Endothelial cell of umbilical vein (primary cell): Measurements from ENCODE around the gene MARCHF9. TPM values are rescaled to one million over a fixed set of nuclear protein-coding genes. Genes with fewer than 3 reads are reported as not detected.

ENCODE experiments used
- BruUV-seq: library from RNA; stranded (reverse); fragments of 400-500 nt; replicated peaks from 2 replicates; lab custom pipeline; 2021; lab: Mats Ljungman, UMichigan
- CTCF ChIA-PET: fragments of 300-600, 350-600 bp; sonication (Branson Sonifier 250); formaldehyde crosslinking; loops from one replicate; lab custom pipeline; 2021; ENCODE audit warnings: antibody characterized with exemption, inconsistent platforms; lab: Charles Lee
- POLR2A ChIA-PET: fragments of 300-600, 350-600 bp; sonication (Branson Sonifier 250); formaldehyde crosslinking; loops from one replicate; lab custom pipeline; 2021; ENCODE audit warnings: antibody characterized with exemption, inconsistent platforms; lab: Charles Lee
- DNase-seq: peaks from one replicate; pipeline ENCODE4 v3.0.0-alpha.2; 2011; ENCODE audit warnings: low read depth, low spot score
- FAIRE-seq: peaks from 2 replicates; lab custom pipeline; 2011; peaks lifted over from hg19 to GRCh38; lab: Jason Lieb, UNC
- H2AFZ ChIP-seq: 2 replicates; pipeline ENCODE4 v1.6.0; 2012; ENCODE audit warnings: low read depth, low read length, control low read depth, inconsistent platforms
- H3K27ac ChIP-seq: 2 replicates; pipeline ENCODE4 v1.5.1; 2011; ENCODE audit warnings: low read depth, mild to moderate bottlenecking, control low read depth, low read length, moderate library complexity; ENCODE audit not compliant: insufficient read depth
- H3K27me3 ChIP-seq, 2 experiments: 2 replicates each; pipeline versions ENCODE4 v1.6.0 to v1.6.1; 2011; ENCODE audit warnings: low read length in 2 of 2, mixed read lengths in 1 of 2; ENCODE audit not compliant: control insufficient read depth in 2 of 2, insufficient read depth in 2 of 2
- H3K36me3 ChIP-seq, 2 experiments: 2 replicates in 1 of 2; 3 replicates in 1 of 2; pipeline ENCODE4 v1.5.1; 2011; ENCODE audit warnings: low read length in 2 of 2, mild to moderate bottlenecking in 1 of 2, moderate library complexity in 1 of 2; ENCODE audit not compliant: control insufficient read depth in 2 of 2, insufficient read depth in 2 of 2; ENCODE audit errors: extremely low read depth in 1 of 2
- H3K4me1 ChIP-seq: 3 replicates; pipeline ENCODE4 v1.5.1; 2011; ENCODE audit warnings: mild to moderate bottlenecking, low read length; ENCODE audit not compliant: control insufficient read depth, insufficient read depth; ENCODE audit errors: extremely low read depth
- H3K4me2 ChIP-seq: 2 replicates; pipeline ENCODE4 v1.6.1; 2011; ENCODE audit warnings: low read length, control low read depth, mixed read lengths; ENCODE audit not compliant: insufficient read depth
- H3K4me3 ChIP-seq, 3 experiments: fragments of 200-600 bp in 1 of 3; sonication (generic), shearing (Covaris generic) in 1 of 3; replicated peaks in 1 of 3; 2 replicates each; pipeline ENCODE4 v1.5.1; 2011 to 2016; ENCODE audit warnings: control low read depth in 3 of 3, low read length in 3 of 3, mild to moderate bottlenecking in 2 of 3, inconsistent platforms in 1 of 3, low read depth in 1 of 3, moderate library complexity in 1 of 3; ENCODE audit not compliant: insufficient read depth in 1 of 3
- H3K79me2 ChIP-seq: 2 replicates; pipeline ENCODE4 v1.6.0; 2012; ENCODE audit warnings: low read length, inconsistent platforms; ENCODE audit not compliant: control insufficient read depth, insufficient read depth
- H3K9ac ChIP-seq: replicated peaks from 2 replicates; pipeline ENCODE3; 2011; ENCODE audit warnings: low read length, control low read depth; ENCODE audit not compliant: insufficient read depth; ENCODE audit errors: extremely low read depth
- H3K9me1 ChIP-seq: replicated peaks from 3 replicates; pipeline ENCODE4 v1.6.0; 2011; ENCODE audit warnings: mild to moderate bottlenecking, low read length; ENCODE audit not compliant: control insufficient read depth, insufficient read depth; ENCODE audit errors: extremely low read depth
- H3K9me3 ChIP-seq: replicated peaks from 2 replicates; pipeline ENCODE4 v1.5.1; 2012; ENCODE audit warnings: low read length, inconsistent platforms; ENCODE audit not compliant: control insufficient read depth, insufficient read depth
- H4K20me1 ChIP-seq: replicated peaks from 2 replicates; pipeline ENCODE3; 2011; ENCODE audit warnings: mild to moderate bottlenecking, low read length; ENCODE audit not compliant: control insufficient read depth, insufficient read depth; ENCODE audit errors: extremely low read depth
- EZH2 ChIP-seq: IDR thresholded peaks from 2 replicates; pipeline ENCODE4 v1.6.1; 2012; ENCODE audit warnings: borderline replicate concordance, low read depth, mild to moderate bottlenecking, moderate library complexity, low read length, inconsistent platforms; ENCODE audit not compliant: severe bottlenecking
- FOS ChIP-seq: IDR thresholded peaks from 2 replicates; pipeline ENCODE4 v1.6.1; 2011; ENCODE audit warnings: mild to moderate bottlenecking, low read length, moderate library complexity, borderline replicate concordance; ENCODE audit not compliant: insufficient read depth
- GATA2 ChIP-seq: IDR thresholded peaks from 2 replicates; pipeline ENCODE4 v1.7.0; 2011; ENCODE audit warnings: low read depth, mild to moderate bottlenecking, moderate library complexity, mixed read lengths, low read length; ENCODE audit not compliant: insufficient read length, insufficient read depth
- JUN ChIP-seq: IDR thresholded peaks from 2 replicates; pipeline ENCODE4 v1.6.1; 2011; ENCODE audit warnings: borderline replicate concordance, low read depth; ENCODE audit not compliant: insufficient read length, insufficient read depth
- MYC ChIP-seq: IDR thresholded peaks from one replicate; pipeline ENCODE4 v1.6.1; 2011; ENCODE audit warnings: mild to moderate bottlenecking, low read depth, low read length
- POLR2A ChIP-seq: IDR thresholded peaks from 2 replicates; pipeline ENCODE4 v1.6.1; 2012; ENCODE audit warnings: low read depth, mild to moderate bottlenecking, control low read depth, low read length
- dilution Hi-C: fragments of 300-500 bp; cut with MboI; formaldehyde crosslinking; loops from one replicate; pipeline ENCODE4 v1.15.0; 2019; ENCODE audit warnings: low sequenced_read_pairs; ENCODE audit not compliant: extremely low pct_ligation_motif_present
- intact Hi-C: fragments of 100-400 bp; cut with micrococcal nuclease; formaldehyde crosslinking; loops from one replicate; pipeline ENCODE4 v1.10.0; 2022
- polyA plus RNA-seq, 4 experiments: library from polyadenylated mRNA; depleted of rRNA in 3 of 4; stranded (reverse) in 3 of 4; unstranded in 1 of 4; fragments of >200 nt; gene quantifications; 2 replicates each; pipeline versions ENCODE4 v1.2.1 to v1.2.3, GENCODE V29; 2011 to 2012; ENCODE audit warnings: missing spikeins in 1 of 4
- total RNA-seq: library from RNA; stranded (reverse); gene quantifications from 2 replicates; pipeline ENCODE4 v1.2.3, GENCODE V29; 2021
- TF ChIP-seq, protein P1 (sequence below), 2 donors: IDR thresholded peaks; 1 replicate in 1 of 2; 2 replicates in 1 of 2; pipeline ENCODE4 v1.5.1; 2011; ENCODE audit warnings: low read length in 2 of 2, mild to moderate bottlenecking in 2 of 2, moderate library complexity in 2 of 2, control low read depth in 1 of 2, inconsistent platforms in 1 of 2, low read depth in 1 of 2; ENCODE audit not compliant: insufficient read depth in 1 of 2; ENCODE audit errors: extremely low read depth in 1 of 2
- TF ChIP-seq, protein P2 (sequence below): IDR thresholded peaks from 2 replicates; pipeline ENCODE4 v1.6.1; 2011; ENCODE audit not compliant: insufficient read depth, insufficient read length

MARCHF9 gene
- total and polyA plus RNA-seq, 2 donors (not counting 3 experiments of a cell fraction or from before 2014, with no cell fraction given) = 4.6 to 4.8 TPM

DNA sequence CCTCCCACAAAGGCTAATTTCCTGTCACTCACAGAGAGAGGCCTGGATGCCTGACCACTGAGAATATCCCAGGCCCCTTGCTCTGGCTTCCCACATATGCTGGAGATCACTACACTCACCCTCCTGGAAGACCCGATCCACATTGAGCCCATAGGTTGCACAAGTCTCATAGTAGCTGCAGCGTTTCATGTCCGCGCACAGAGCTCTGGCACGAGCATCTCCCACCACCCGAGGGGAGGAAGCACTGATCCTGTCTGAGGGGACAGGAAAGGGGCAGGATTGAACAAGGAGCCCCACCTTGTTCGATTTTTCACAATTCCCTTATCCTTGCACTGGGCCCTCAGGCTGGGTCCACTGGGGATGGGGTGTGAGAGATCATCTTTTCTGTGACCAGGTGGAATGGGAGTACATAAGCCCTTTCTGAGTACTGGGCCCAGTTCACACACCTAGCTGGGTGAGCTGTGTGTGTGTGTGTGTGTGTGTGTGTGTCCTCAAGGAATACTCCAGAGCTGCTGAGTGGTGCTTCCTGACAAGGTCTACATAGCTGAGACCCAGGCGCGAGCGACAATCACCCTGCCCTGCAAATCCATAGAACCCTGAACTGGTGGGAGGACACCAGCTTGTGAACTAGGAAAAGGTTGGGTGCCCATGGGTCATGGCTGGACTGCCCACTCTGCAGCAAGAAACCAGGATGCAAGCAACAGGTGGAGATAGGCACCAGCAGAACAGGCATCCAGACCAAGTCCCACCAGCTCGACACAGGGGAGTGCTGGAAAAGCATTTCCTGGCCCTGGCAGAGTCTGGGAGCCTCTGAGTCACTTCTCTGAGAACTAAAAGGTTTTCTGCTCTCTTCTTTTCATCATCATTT lies 21.9 kb upstream of the MARCHF9 start:
- no peak overlapping the region for H2AFZ ChIP-seq
- H3K9me3 ChIP-seq = no peaks in the 10 kb centered on the region
- ChIA-PET CTCF (interaction anchor here (0.9 to 2.3 kb wide), 2 partner anchors 9 to 24 kb away, joined by 3 to 8 read pairs; no protein-coding TSS in a partner anchor), POLR2A (interaction anchor here (0.5 to 0.7 kb wide), 3 partner anchors 150 to 631 kb away, joined by 3 to 6 read pairs (median 4); no protein-coding TSS in a partner anchor)
- H3K36me3 ChIP-seq = no peaks in the 10 kb centered on the region
- no peak overlapping the region for H3K9ac ChIP-seq
- H3K9me1 ChIP-seq = no peaks in the 10 kb centered on the region
- peaks cover 58 to 62% of the 10 kb centered on the region in 2 experiments for H3K27me3 ChIP-seq
- no peak for DNase-seq
- FAIRE-seq = peak; percentile 4
- intact Hi-C loops (no loop called here), dilution Hi-C loops (no loop called here)
- H3K4me1 ChIP-seq = no peaks in the 10 kb centered on the region
- H3K4me3 ChIP-seq = no peak overlapping the region
- no TSS peak for BruUV-seq
- no peaks in the 10 kb centered on the region for H3K79me2 ChIP-seq
- H3K27ac ChIP-seq = no peak overlapping the region
- no peak overlapping the region for H3K4me2 ChIP-seq
- TF ChIP-seq FOS (peak; percentile 22), POLR2A (no peak)
- H4K20me1 ChIP-seq = no peaks in the 10 kb centered on the region

DNA sequence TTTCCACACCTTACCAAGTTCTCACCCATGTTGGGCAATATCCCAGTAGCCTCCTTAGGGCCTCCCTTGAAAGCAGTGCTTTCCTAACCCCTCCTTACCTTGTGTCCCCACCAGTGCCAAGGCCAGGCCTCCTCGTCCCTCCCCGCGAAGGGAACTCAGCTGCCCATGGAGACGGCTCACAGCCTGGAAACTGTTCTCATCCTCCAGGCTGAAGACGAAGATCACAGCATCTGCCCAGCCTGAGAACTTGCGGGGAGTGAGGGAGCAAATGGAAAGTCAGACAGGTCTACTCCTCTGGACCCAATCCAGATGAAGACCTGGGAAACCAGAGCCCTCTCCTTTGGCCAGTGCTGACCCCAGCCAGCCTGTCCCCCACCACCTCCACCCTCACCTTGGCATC lies 21.0 kb upstream of the MARCHF9 start:
- Histone ChIP-seq H2AFZ (no peak overlapping the region), H3K79me2 (no peaks in the 10 kb centered on the region), H3K4me2 (no peak overlapping the region), H4K20me1 (no peaks in the 10 kb centered on the region), H3K36me3 (no peaks in the 10 kb centered on the region), H3K9ac (no peak overlapping the region), H3K9me1 (no peaks in the 10 kb centered on the region), H3K4me1 (no peaks in the 10 kb centered on the region), H3K9me3 (no peaks in the 10 kb centered on the region), H3K4me3 (no peak overlapping the region), H3K27ac (no peak overlapping the region), H3K27me3 (peaks cover 62 to 65% of the 10 kb centered on the region in 2 experiments)
- DNase-seq = no peak
- ChIA-PET CTCF (interaction anchor here (2.3 to 6.1 kb wide), 2 partner anchors 8 to 23 kb away, joined by 8 to 48 read pairs; no protein-coding TSS in a partner anchor), POLR2A (interaction anchor here (0.6 kb wide), 1 partner anchor 488 kb away, joined by 4 read pairs; no protein-coding TSS in a partner anchor)
- FAIRE-seq = no peak
- BruUV-seq = no TSS peak
- intact Hi-C loops (no loop called here), dilution Hi-C loops (no loop called here)
- no peak for TF ChIP-seq FOS
- TF ChIP-seq, protein P1, sequence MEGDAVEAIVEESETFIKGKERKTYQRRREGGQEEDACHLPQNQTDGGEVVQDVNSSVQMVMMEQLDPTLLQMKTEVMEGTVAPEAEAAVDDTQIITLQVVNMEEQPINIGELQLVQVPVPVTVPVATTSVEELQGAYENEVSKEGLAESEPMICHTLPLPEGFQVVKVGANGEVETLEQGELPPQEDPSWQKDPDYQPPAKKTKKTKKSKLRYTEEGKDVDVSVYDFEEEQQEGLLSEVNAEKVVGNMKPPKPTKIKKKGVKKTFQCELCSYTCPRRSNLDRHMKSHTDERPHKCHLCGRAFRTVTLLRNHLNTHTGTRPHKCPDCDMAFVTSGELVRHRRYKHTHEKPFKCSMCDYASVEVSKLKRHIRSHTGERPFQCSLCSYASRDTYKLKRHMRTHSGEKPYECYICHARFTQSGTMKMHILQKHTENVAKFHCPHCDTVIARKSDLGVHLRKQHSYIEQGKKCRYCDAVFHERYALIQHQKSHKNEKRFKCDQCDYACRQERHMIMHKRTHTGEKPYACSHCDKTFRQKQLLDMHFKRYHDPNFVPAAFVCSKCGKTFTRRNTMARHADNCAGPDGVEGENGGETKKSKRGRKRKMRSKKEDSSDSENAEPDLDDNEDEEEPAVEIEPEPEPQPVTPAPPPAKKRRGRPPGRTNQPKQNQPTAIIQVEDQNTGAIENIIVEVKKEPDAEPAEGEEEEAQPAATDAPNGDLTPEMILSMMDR (IDR thresholded peaks at IDR 0.05; ENCODE audit: extremely low read depth in 1 of 2, insufficient read depth in 1 of 2, low read depth in 1 of 2, low read length in 2 of 2) = no peak
- TF ChIP-seq POLR2A = no peak
- peak; percentile 24 for TF ChIP-seq EZH2
- TF ChIP-seq MYC = no peak
- no peak for TF ChIP-seq JUN
- no peak for TF ChIP-seq GATA2
- TF ChIP-seq, protein P2, sequence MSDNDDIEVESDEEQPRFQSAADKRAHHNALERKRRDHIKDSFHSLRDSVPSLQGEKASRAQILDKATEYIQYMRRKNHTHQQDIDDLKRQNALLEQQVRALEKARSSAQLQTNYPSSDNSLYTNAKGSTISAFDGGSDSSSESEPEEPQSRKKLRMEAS = no peak
